ENCODE results near the gene MYZAP. TPM values are rescaled to one million over a fixed set of nuclear protein-coding genes. Genes with fewer than 3 reads are reported as not detected.

Gene MYZAP
- total and polyA plus RNA-seq, 10 of the 15 experiments (the other 5 are each of a cell fraction or from before 2014, with no cell fraction given), result not detected

DNA sequence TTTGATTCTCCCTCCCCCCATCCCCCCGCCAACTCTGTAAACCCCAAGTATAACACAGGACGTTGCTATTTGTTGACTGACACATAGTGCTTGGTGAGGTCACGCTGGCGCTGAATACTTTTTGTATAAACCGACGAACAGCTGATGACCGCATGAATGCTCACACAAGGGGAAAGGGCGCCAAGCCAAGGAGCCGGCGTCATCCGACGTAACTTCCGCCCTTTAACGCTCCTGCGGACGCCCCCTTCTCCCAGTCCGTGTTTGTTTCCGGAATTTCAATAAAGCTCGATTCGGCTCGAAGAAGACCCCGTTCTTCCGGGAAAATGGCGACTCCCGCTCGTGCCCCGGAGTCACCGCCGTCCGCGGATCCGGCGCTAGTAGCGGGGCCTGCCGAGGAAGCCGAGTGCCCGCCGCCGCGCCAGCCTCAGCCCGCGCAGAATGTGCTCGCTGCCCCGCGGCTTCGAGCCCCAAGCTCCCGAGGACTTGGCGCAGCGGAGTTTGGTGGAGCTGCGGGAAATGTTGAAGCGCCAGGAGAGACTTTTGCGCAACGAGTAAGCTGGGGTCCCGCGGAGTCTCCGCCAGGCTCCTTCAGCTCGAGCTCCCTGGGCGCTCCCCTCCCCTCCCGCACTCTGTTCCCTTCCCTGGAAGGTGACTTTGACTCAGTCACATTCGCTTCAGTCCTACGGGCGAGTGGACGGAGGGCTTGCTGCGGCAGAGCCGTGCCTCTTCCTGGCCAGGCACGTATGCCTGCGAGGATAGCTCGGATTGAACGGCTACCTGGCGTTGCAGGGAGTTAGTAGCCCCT lies 114.9 kb downstream of the MYZAP start, which contains the start of gene POLR2M (continued):
- TF ChIP-seq, protein P1, sequence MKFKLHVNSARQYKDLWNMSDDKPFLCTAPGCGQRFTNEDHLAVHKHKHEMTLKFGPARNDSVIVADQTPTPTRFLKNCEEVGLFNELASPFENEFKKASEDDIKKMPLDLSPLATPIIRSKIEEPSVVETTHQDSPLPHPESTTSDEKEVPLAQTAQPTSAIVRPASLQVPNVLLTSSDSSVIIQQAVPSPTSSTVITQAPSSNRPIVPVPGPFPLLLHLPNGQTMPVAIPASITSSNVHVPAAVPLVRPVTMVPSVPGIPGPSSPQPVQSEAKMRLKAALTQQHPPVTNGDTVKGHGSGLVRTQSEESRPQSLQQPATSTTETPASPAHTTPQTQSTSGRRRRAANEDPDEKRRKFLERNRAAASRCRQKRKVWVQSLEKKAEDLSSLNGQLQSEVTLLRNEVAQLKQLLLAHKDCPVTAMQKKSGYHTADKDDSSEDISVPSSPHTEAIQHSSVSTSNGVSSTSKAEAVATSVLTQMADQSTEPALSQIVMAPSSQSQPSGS (IDR thresholded peaks at IDR 0.05; ENCODE audit: low read length), result no peak
- TF ChIP-seq RBBP5 (conservative IDR thresholded peaks at IDR 0.05) (no peak), SMAD1 (IDR thresholded peaks at IDR 0.05; ENCODE audit: low read depth, partially characterized antibody) (peak; percentile 43), SMC3 (IDR thresholded peaks at IDR 0.05; ENCODE audit: borderline replicate concordance, low read length) (no peak), ZNF207 (IDR thresholded peaks at IDR 0.05; ENCODE audit: borderline replicate concordance) (peak; percentile 70), YY1 (IDR thresholded peaks at IDR 0.05; ENCODE audit: low read depth, low read length) (peak; percentile 98), ZNF24 (IDR thresholded peaks at IDR 0.05) (peak; percentile 41; the same call in 1 of the 2 replicates), FOXM1 (IDR thresholded peaks at IDR 0.05; ENCODE audit: low read depth, low read length) (no peak), KAT2A (conservative IDR thresholded peaks at IDR 0.05; ENCODE audit: control insufficient read depth, low read depth, low read length) (no peak), IRF3 (IDR thresholded peaks at IDR 0.05) (no peak), RELA (IDR thresholded peaks at IDR 0.05; ENCODE audit: borderline replicate concordance, partially characterized antibody) (peak; percentile 82), EZH2 (IDR thresholded peaks at IDR 0.05; ENCODE audit: borderline replicate concordance, control insufficient read depth, low read depth, low read length) (no peak), SRF (IDR thresholded peaks at IDR 0.05; ENCODE audit: low read depth in 2 of 2, low read length in 2 of 2) (no peak), PML (IDR thresholded peaks at IDR 0.05; ENCODE audit: low read length) (peak; percentile 79; the same call in 1 of the 2 replicates), NR2C2 (IDR thresholded peaks at IDR 0.05; ENCODE audit: borderline replicate concordance, control insufficient read depth, insufficient read length, low read depth) (no peak), E2F8 (IDR thresholded peaks at IDR 0.05; ENCODE audit: low read depth, partially characterized antibody) (peak; percentile 94), SREBF2 (IDR thresholded peaks at IDR 0.05; ENCODE audit: low read length) (no peak)
- TF ChIP-seq, protein P2, sequence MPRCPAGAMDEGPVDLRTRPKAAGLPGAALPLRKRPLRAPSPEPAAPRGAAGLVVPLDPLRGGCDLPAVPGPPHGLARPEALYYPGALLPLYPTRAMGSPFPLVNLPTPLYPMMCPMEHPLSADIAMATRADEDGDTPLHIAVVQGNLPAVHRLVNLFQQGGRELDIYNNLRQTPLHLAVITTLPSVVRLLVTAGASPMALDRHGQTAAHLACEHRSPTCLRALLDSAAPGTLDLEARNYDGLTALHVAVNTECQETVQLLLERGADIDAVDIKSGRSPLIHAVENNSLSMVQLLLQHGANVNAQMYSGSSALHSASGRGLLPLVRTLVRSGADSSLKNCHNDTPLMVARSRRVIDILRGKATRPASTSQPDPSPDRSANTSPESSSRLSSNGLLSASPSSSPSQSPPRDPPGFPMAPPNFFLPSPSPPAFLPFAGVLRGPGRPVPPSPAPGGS (IDR thresholded peaks at IDR 0.05; ENCODE audit: borderline replicate concordance, insufficient read depth, low read depth, low read length, poor library complexity, severe bottlenecking), result no peak
- TF ChIP-seq, protein P3, sequence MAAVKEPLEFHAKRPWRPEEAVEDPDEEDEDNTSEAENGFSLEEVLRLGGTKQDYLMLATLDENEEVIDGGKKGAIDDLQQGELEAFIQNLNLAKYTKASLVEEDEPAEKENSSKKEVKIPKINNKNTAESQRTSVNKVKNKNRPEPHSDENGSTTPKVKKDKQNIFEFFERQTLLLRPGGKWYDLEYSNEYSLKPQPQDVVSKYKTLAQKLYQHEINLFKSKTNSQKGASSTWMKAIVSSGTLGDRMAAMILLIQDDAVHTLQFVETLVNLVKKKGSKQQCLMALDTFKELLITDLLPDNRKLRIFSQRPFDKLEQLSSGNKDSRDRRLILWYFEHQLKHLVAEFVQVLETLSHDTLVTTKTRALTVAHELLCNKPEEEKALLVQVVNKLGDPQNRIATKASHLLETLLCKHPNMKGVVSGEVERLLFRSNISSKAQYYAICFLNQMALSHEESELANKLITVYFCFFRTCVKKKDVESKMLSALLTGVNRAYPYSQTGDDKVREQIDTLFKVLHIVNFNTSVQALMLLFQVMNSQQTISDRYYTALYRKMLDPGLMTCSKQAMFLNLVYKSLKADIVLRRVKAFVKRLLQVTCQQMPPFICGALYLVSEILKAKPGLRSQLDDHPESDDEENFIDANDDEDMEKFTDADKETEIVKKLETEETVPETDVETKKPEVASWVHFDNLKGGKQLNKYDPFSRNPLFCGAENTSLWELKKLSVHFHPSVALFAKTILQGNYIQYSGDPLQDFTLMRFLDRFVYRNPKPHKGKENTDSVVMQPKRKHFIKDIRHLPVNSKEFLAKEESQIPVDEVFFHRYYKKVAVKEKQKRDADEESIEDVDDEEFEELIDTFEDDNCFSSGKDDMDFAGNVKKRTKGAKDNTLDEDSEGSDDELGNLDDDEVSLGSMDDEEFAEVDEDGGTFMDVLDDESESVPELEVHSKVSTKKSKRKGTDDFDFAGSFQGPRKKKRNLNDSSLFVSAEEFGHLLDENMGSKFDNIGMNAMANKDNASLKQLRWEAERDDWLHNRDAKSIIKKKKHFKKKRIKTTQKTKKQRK (IDR thresholded peaks at IDR 0.05; ENCODE audit: low read depth, low read length), result no peak

Data from GM12878 (cell line).